IMR-90 (cell line): ENCODE measurements around the gene ITPR2.

Experiments used
- BHLHE40 ChIP-seq: fragments of 150-350 bp; IDR thresholded peaks from 2 replicates; pipeline ENCODE4 v1.6.1; 2016; ENCODE audit warnings: mild to moderate bottlenecking, low read depth, low read length
- CEBPB ChIP-seq: IDR thresholded peaks from 2 replicates; pipeline ENCODE4 v1.6.1; 2012; ENCODE audit warnings: low read depth, low read length, improper control_type of control experiment
- CTCF ChIP-seq: conservative IDR thresholded peaks from 2 replicates; pipeline ENCODE4 v1.5.1; 2012; ENCODE audit warnings: mild to moderate bottlenecking, low read depth, low read length, improper control_type of control experiment
- ELK1 ChIP-seq: fragments of 150-350 bp; IDR thresholded peaks from 2 replicates; pipeline ENCODE4 v1.6.1; 2016; ENCODE audit warnings: low read depth, mild to moderate bottlenecking, low read length, moderate library complexity, borderline replicate concordance
- MAFK ChIP-seq: IDR thresholded peaks from 2 replicates; pipeline ENCODE4 v1.6.1; 2012; ENCODE audit warnings: low read depth, low read length, improper control_type of control experiment
- MAZ ChIP-seq: IDR thresholded peaks from 2 replicates; pipeline ENCODE4 v1.6.1; 2012; ENCODE audit warnings: low read depth, mild to moderate bottlenecking, low read length, improper control_type of control experiment, moderate library complexity, borderline replicate concordance
- MXI1 ChIP-seq: IDR thresholded peaks from 2 replicates; pipeline ENCODE4 v1.6.1; 2012; ENCODE audit warnings: low read depth, mild to moderate bottlenecking, low read length, moderate library complexity, borderline replicate concordance
- NFE2L2 ChIP-seq: fragments of 150-350 bp; IDR thresholded peaks from 2 replicates; pipeline ENCODE4 v1.6.1; 2016; ENCODE audit warnings: low read depth, mild to moderate bottlenecking, low read length
- POLR2A ChIP-seq: IDR thresholded peaks from 2 replicates; pipeline ENCODE4 v1.6.1; 2012; ENCODE audit warnings: mild to moderate bottlenecking, low read depth, low read length
- RAD21 ChIP-seq: IDR thresholded peaks from 2 replicates; pipeline ENCODE4 v1.6.1; 2012; ENCODE audit warnings: low read length, improper control_type of control experiment
- RCOR1 ChIP-seq: IDR thresholded peaks from 2 replicates; pipeline ENCODE4 v1.6.1; 2012; ENCODE audit warnings: mild to moderate bottlenecking, low read length, improper control_type of control experiment; ENCODE audit not compliant: insufficient replicate concordance
- RFX5 ChIP-seq: IDR thresholded peaks from 2 replicates; pipeline ENCODE4 v1.8.0; 2012; ENCODE audit warnings: low read depth, mild to moderate bottlenecking, low read length, moderate library complexity
- SMC3 ChIP-seq: fragments of 150-350 bp; IDR thresholded peaks from 2 replicates; pipeline ENCODE4 v1.6.1; 2016; ENCODE audit warnings: low read depth, mild to moderate bottlenecking, antibody characterized with exemption, low read length, moderate library complexity
- USF2 ChIP-seq: fragments of 150-350 bp; IDR thresholded peaks from 2 replicates; pipeline ENCODE4 v1.6.1; 2017; ENCODE audit warnings: mild to moderate bottlenecking, antibody characterized with exemption, low read length, low read depth

- TF ChIP-seq CEBPB (no peak), NFE2L2 (no peak), POLR2A (no peak), RFX5 (no peak), CTCF (no peak), USF2 (no peak), ELK1 (no peak), MAZ (no peak), SMC3 (no peak), MXI1 (no peak), RCOR1 (no peak), RAD21 (no peak), BHLHE40 (no peak), MAFK (no peak)
Observed at GRCh38 chr12:26740348-26740747, 92.6 kb downstream of the ITPR2 start.
